Gastroesophageal sphincter (tissue), 3 donors: ENCODE measurements around the gene RASL12.

Source experiments
- CTCF ChIP-seq, 4 experiments: fragments of 200-600 bp in 2 of 4; fragments of 450-650 bp in 2 of 4; sonication (generic) in 1 of 4; IDR thresholded peaks; one replicate each; pipeline ENCODE4 v1.5.1; 2017 to 2019; ENCODE audit warnings: antibody characterized with exemption in 4 of 4, mild to moderate bottlenecking in 2 of 4, moderate library complexity in 2 of 4
- EP300 ChIP-seq: sonication (generic); formaldehyde crosslinking; IDR thresholded peaks from one replicate; pipeline ENCODE4 v1.6.1; 2017; ENCODE audit warnings: antibody characterized with exemption, mild to moderate bottlenecking
- POLR2A ChIP-seq, 2 donors: fragments of 450-650 bp; IDR thresholded peaks; one replicate each; pipeline ENCODE4 v1.6.1; 2017; ENCODE audit warnings: antibody characterized with exemption in 2 of 2, mild to moderate bottlenecking in 2 of 2, moderate library complexity in 1 of 2
- POLR2AphosphoS5 ChIP-seq: sonication (generic); formaldehyde crosslinking; IDR thresholded peaks from one replicate; pipeline ENCODE4 v1.6.1; 2017; ENCODE audit warnings: antibody characterized with exemption

GRCh38 chr15:65052956-65053355 lies 14.8 kb downstream of the RASL12 start:
- TF ChIP-seq CTCF (IDR thresholded peaks at IDR 0.05) (no peak), POLR2A (IDR thresholded peaks at IDR 0.05) (no peak), POLR2AphosphoS5 (no peak), EP300 (no peak)
